ENCODE data around the gene CHRM1. TPM values are rescaled to one million over a fixed set of nuclear protein-coding genes. Genes with fewer than 3 reads are reported as not detected.
"Not testable (repeated sequence)": the region's sequence is repeated elsewhere in the genome, so short reads cannot be mapped to it uniquely, and the experiment has no call there.

Gene CHRM1
- polyA plus RNA-seq, 1 donor, result 0.09 TPM

DNA sequence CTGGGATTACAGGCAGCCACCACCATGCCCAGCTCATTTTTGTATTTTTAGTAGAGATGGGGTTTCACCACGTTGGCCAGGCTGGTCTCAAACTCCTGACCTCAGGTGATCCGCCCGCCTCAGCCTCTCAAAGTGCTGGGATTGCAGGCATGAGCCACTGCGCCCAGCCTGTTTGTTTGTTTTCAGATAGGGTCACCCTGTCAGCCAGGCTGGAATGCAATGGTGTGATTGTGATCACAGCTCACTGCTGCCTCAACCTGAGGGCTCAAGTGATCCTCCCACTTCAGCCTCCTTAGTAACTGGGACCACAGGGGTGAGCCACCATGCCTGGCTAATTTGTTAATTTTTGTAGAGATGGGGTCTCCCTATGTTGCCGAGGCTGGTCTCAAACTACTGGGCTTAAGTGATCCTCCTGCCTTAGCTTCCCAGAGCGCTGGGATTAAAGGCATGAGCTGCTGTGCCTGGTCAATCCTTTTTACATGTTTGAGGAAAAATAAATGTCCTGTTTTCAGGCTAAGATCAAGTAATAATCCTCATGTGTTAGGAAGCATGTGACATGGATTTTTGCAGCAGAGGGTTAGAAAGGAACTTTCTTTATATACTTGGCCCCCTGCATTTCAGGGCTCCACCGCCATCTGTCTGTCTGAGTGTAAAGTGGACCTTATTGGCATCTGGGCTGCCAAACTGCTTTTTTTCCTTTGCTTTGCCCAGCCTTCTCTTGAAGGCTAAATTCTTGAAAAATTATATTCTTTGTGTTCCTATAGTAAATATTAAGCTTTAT, 45.3 kb downstream of the CHRM1 start:
- no peak for DNase-seq (ENCODE audit: low read depth)

DNA sequence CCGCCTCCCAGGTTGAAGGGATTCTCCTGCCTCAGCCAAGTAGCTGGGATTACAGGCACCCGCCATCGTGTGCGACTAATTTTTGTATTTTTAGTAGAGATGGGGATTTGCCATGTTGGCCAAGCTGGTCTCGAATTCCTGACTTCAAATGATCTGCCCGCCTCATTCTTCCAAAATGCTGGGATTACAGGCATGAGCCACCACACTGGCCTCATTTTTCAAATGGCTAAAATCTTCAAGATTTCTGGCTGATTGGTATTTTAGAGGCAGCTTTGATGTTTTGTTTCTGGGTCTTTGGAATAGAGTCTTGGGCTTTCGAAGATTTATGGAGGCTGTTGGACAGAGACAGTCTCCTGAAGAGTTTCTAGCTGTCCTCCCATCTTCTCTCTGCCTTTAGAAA, 46.3 kb downstream of the CHRM1 start:
- no peak for DNase-seq (ENCODE audit: low read depth)

DNA sequence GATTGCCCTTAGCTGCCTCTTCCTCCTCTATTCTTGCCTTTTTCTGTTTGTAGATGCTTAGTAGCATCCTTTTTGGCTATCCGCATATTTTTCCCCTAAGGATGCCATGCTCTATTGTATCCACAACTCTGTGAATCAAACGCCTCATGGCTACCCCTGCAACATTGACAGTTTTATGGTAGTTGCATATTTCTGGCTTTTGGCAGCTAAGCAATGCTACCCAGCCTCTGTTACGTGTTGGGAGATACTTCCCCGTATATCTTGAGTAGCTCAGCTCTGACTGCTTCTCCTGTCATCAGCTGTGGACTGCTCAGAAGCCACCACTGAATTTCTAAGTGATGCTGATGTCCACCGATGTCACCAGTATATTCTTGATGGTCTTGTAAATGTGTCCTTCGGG, 55.5 kb downstream of the CHRM1 start:
- no peak for DNase-seq (ENCODE audit: low read depth)

DNA sequence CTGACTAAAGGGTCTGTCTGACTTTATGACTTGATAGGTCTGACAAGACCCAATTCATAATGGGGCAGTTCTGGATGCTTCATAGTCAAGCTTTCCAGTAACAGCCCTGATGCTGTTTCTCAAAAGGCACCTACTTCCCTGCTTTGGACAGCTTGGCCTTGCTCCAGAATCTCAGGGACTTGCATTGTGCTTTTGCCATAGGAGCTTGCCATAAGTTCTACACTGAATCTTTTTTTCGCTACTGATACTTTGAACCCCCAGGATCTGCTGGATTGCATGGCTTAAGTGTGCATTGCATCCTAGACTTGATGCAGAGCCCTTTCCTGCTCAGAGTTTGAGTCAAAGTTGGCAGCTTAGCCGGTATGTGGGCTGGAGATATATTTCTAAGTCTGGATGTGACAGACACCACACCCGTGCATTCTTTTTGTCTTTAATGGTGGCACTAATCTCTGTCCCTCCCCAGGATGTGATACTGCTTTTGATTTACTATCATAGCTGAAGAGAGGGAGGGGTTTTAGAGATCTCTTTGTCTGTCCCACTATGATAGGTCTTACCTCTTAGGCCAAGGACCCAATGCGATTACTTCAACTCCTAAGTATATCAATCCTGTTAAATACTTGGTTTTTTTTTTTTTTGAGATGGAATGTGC, 57.4 kb downstream of the CHRM1 start:
- DNase-seq (ENCODE audit: low read depth), result no peak

DNA sequence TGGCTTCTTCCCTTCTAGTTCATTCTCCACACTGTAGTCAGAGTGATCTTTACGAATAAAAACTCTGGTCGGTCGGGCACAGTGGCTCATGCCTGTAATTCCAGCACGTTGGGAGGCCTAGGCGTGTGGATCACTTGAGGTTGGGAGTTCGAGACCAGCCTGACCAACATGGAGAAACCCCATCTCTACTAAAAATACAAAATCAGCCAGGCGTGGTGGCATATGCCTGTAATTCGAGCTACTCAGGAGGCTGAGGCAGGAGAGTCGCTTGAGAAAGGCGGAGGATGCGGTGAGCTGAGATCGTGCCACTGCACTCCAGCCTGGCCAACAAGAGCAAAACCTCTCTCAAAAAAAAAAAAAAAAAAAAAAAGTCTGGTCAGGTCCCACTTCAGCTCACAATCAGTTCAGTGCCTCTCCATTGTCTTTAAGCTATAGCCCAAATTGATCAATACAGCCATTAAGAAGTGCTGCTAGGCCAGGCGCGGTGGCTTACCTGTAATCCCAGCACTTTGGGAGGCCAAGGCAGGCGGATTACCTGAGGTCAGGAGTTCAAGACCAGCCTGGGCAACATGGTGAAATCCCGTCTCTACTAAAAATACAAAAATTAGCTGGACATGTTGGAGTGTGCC, 59.5 kb downstream of the CHRM1 start:
- DNase-seq (ENCODE audit: low read depth), result not testable (repeated sequence)

DNA sequence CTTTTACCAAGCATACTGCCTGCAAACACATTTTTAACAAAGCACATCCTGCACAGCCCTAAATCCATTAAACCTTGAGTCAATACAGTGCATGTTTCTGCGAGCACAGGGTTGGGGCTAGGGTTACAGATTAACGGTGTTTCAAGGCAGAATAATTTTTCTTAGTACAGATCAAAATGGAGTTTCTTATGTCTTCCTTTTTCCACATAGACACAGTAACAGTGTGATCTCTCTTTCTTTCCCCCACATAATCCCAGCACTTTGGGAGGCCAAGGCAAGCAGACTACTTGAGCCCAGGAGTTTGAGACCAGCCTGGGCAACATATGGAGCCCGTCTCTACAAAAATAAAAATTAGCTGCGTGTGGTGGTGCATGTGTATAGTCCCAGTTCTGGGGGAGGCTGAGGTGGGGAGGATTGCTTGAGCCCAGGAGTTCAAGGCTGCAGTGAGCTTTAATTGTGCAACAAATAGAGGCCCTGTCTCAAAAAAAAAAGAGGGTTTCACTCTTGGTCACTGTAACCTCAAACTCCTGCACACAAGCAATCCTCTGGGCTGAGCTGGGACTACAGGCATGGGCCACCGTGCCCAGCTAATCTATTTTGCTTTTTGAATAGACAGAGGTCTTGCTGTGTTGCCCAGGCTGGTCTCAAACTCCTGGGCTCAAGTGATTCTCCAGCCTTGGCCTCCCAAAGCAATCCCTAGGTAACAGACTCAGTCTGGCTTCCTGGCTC, 60.2 kb downstream of the CHRM1 start:
- no peak for DNase-seq (ENCODE audit: low read depth)

DNA sequence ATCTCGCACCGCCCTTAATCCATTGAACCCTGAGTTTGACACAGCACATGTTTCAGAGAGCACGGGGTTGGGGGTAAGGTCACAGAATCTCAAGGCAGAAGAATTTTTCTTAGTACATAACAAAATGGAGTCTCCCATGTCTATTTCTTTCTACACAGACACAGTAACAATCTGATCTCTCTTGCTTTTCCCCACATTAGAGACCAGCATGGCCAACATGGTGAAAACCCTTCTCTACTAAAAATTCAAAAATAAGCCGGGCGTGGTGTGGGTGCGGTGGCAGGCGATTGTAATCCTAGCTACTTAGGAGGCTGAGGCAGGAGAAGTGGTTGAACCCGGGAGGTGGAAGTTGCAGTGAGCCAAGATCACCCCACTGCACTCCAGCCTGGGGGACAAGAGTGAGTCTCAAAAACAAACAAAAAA, 61.9 kb downstream of the CHRM1 start:
- DNase-seq (ENCODE audit: low read depth), result not testable (repeated sequence)

Other genes with a start within 250 kb of the CHRM1 start
- 5.5 TPM for gene UQCC3, start 249.7 kb downstream of the CHRM1 start, polyA plus RNA-seq (ENCODE audit: insufficient read length)
- gene LBHD1, start 249.1 kb downstream of the CHRM1 start, polyA plus RNA-seq (ENCODE audit: insufficient read length), result 5.8 TPM
- gene UBXN1, start 242.3 kb downstream of the CHRM1 start, polyA plus RNA-seq (ENCODE audit: insufficient read length), result 145 TPM
- 18.8 TPM for gene LRRN4CL, start 231.8 kb downstream of the CHRM1 start, polyA plus RNA-seq (ENCODE audit: insufficient read length)
- 16.5 TPM for gene BSCL2, start 213.9 kb downstream of the CHRM1 start, polyA plus RNA-seq (ENCODE audit: insufficient read length)
- 0.68 TPM for gene GNG3, start 213.7 kb downstream of the CHRM1 start, polyA plus RNA-seq (ENCODE audit: insufficient read length)
- 41.3 TPM for gene HNRNPUL2, start 193.9 kb downstream of the CHRM1 start, polyA plus RNA-seq (ENCODE audit: insufficient read length)
- gene TTC9C, start 192.9 kb downstream of the CHRM1 start, polyA plus RNA-seq (ENCODE audit: insufficient read length), result 28.2 TPM
- gene ZBTB3, start 167.2 kb downstream of the CHRM1 start, polyA plus RNA-seq (ENCODE audit: insufficient read length), result 4.1 TPM
- gene POLR2G, start 159.8 kb downstream of the CHRM1 start, polyA plus RNA-seq (ENCODE audit: insufficient read length), result 83.2 TPM
- 17.0 TPM for gene TAF6L, start 150.0 kb downstream of the CHRM1 start, polyA plus RNA-seq (ENCODE audit: insufficient read length)
- 27.2 TPM for gene TMEM179B, start 134.0 kb downstream of the CHRM1 start, polyA plus RNA-seq (ENCODE audit: insufficient read length)
- 15.5 TPM for gene TMEM223, start 129.4 kb downstream of the CHRM1 start, polyA plus RNA-seq (ENCODE audit: insufficient read length)
- 64.5 TPM for gene NXF1, start 115.9 kb downstream of the CHRM1 start, polyA plus RNA-seq (ENCODE audit: insufficient read length)
- 32.0 TPM for gene STX5, start 89.3 kb downstream of the CHRM1 start, polyA plus RNA-seq (ENCODE audit: insufficient read length)
- not detected for gene TEX54, start 88.5 kb downstream of the CHRM1 start, polyA plus RNA-seq (ENCODE audit: insufficient read length)
- gene WDR74, start 81.8 kb downstream of the CHRM1 start, polyA plus RNA-seq (ENCODE audit: insufficient read length), result 33.1 TPM
- gene SLC3A2, start 40.5 kb downstream of the CHRM1 start, polyA plus RNA-seq (ENCODE audit: insufficient read length), result 29.9 TPM
- not detected for gene SLC22A6, start 63.6 kb upstream of the CHRM1 start, polyA plus RNA-seq (ENCODE audit: insufficient read length)
- not detected for gene SLC22A8, start 94.5 kb upstream of the CHRM1 start, polyA plus RNA-seq (ENCODE audit: insufficient read length)
- gene SLC22A24, start 222.9 kb upstream of the CHRM1 start, polyA plus RNA-seq (ENCODE audit: insufficient read length), result not detected

Measured in forelimb muscle (tissue), 1 donor.